Fibroblast of skin of right biceps (primary cell): ENCODE results near the gene LAMP1.
"Not testable (repeated sequence)": the region's sequence is repeated elsewhere in the genome, so short reads cannot be mapped to it uniquely, and the experiment has no call there.

Experiments
- DNase-seq: peaks from one replicate; pipeline ENCODE4 v3.0.0-alpha.2; 2013

The LAMP1 gene

DNA sequence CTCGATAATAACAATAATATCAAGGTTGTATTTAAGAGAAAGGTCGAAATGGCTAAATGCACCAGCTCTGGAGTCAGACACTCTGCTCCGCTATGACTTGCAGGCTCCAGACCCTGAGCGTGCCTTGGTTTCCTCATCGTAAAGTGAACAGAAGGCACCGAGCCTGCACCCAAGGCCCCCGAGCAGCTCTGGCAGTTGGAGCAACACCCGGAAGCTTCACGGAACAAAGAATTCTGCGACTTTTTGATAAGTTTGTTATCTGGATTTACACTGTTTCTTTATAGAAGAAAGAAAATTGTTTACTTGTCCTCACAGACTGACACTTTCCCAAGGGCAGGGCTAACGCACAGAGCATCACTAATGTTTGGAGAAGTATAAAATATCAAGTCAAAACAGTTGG is 62.5 kb downstream of the LAMP1 start:
- DNase-seq: no peak

DNA sequence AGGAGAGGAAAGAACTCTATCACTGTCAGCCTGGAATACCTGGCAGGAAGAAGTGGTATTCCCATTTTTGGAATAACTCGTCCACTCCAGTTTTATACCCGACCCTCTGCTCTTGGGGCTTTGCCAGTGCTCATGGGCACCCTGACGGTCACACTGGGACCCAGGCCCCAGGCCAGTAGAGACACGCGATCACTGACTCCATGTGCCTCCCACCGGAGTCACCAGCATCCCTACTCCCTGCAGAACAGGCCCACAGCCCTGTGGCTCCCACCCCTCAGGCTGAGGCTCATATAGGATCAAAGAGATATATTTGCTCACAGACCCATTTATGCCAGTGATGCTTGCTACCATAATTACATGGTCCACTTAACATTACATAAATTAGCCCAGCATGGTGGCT is 63.4 kb downstream of the LAMP1 start:
- no peak for DNase-seq

DNA sequence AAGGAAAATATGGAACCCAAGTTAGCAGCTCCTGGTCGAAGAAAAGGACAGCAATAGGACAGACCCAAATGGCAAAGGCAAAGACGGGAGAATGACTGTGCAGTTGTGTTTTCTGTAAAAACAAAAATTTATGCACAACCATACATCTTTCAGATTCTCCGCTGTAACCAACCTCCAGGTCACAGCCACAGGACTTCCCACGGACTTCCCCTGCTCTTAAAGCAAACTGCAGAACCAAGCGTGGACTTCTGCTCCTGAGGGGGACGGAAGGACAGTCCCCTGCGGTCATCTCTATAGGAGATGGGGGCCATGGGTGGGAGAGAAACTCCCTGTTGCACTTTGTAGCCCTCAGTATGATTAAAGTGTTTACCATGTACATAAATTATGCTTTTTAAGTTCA is 64.4 kb downstream of the LAMP1 start:
- no peak for DNase-seq

DNA sequence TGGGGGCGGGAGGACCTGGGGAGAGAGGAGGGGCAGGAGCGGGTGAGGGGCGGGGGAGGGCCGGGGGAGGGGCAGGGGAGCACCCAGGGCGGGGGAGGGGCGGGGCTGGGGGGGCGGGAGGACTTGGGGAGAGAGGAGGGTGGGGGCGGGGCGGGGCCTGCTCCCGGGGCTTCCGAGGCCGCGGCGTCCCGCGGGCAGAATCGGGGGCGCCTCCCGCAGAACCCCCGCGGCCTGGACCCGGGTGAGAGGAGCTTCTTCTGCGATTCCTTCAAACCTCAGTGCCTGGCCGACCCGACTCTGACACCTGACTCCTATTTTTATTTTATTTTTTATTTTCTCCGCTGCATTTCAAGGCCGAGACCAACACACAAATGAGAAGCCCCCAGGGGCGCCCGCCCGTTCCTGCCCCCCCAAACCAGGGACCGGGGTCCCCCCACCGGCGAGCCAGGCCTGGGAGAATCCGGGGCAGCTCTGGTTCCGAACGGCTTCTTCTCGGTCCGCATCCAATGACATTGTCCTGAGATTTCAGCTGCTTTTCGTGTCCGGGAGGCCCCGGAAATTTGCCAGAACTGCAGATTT is 67.4 kb downstream of the LAMP1 start:
- DNase-seq: no peak

DNA sequence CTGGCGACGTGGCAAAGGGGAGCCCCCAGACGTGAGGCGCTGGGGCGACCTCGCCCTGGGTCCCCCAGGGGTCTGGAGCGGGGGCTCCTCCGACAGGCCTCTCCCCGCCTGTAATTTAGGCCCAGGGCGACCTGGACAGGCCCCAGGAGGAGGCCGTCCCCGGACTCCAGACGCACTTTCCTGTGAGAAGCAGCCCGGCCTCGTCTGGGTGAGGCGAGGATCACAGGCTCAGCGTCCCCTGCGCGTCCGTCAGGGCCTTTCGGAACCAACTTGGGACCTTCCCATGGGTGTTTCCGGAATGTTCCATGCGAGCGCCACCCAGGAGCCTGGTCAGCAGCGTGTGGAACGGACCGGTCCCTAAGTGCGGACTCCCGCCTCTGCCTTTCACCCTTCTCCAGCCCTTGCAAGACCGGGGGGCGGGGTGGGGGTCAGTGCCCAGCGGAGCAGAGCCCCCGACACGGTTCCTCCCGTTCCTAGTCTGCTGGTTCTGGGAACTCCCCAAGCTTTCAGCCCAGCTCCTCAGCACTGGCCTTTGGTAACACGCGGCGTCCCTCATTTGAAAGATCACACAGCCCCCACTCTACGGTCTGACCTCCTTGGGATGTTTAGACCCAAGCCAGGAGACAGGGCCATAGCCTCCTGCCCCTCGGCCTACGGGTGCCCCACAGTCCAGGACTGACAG is 68.0 kb downstream of the LAMP1 start:
- DNase-seq: no peak

DNA sequence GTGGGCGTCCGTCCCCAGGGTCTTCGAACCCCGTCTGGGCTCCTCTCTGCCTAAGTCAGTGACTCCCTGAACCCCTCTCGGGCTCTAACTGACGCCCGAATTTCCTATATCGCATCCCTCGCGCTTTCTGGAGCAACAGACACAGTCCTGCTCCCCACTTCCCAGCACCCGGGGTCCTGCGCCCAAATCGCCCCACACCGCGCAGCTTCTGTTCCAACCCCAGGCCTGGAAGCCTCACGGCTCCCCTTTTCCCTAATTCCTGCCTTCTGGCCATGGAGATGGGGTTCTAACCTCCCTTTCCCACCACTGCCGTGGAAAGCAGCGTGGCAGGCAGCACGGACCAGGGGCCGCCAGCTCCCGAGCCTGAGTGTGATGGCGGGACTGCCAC is 68.5 kb downstream of the LAMP1 start:
- no peak for DNase-seq

DNA sequence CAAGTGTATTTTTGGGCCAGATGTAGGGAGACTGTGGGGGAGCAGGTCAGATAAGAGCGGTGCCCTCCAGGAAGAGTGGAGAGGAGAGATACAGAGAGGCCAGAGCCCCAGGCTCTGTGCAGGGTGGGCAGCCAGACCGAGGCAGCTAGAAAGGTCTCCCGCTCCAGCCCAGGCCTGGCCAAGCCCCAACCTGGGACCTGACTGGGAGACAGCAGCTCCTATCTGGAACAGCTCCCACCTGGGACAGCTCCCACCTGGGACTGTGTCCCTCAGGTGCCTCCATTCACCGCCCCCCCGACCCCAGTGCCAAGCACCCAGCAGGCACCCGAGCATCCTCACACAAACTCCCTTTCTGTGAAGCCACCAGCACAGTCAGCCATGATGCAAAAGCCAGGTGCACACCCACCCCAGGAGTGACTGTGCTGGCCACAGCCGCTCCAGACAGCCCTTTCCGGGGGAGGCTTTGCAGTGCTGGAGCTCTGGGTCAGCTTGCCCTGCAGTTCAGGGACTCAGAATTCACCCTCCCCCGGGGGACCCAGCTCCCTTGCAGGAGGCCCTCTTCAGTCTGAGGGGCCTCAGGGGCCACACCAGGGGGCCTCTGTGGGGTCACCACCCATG is 69.0 kb downstream of the LAMP1 start:
- no peak for DNase-seq

DNA sequence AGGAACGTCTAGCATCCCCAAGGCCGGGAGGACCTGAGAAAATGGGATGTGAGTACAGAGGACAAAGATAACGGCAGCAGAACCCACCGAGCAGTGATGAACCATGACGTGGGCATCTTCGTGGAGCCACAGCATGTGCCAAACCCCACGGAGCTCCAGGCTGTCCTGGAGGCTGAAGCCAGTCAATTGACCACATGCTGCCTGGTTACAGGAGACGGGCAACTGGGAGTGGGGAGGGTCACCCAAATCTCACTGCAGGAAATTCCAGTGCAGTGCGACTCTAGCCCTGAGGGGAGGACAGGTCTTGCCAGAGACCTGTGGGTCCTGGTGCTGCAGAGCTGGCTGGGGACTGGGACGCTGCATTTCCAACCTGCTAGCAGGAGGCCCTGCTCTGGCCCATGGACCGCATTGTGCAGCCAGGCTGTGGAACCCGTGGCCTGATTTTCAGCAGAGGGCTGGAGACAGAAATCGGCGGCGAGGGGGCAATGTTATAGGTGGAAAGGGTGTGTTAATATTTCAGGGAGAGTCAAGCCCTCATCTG is 70.1 kb downstream of the LAMP1 start:
- no peak for DNase-seq

DNA sequence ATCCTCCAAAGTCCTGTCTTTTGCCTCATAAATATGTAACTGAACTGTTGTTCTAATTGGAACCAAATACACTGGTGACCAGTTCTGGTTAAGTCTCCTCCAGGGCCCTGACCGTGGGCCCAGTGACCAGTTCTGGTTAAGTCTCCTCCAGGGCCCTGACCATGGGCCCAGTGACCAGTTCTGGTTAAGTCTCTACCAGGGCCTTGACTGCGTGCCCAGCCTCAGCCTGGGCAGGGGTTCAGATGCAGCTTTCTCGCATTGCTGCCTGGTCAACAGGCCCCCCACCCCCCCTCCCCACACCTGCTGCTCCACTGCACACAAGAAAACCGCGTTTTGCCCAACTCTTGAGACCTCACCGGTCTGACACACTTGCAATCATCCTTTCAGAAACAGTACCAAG is 70.7 kb downstream of the LAMP1 start:
- no peak for DNase-seq

DNA sequence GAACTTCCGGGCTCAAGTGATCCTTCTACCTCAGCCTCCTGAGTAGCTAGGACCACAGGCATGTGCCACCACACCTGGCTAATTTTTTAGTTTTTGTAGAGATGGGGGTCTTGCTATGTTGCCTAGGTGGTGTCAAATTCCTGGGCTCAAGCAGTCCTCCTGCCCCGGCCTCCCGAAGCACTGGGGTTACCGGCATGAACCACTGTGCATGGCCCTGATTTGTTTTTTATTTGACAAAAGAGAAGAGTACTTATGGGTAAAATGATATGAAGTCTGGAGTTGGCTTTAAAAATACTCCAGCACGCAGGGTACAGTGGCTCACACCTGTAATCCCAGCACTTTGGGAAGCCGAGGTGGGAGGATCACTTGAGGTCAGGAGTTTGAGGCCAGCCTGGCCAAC is 71.3 kb downstream of the LAMP1 start:
- DNase-seq: not testable (repeated sequence)

DNA sequence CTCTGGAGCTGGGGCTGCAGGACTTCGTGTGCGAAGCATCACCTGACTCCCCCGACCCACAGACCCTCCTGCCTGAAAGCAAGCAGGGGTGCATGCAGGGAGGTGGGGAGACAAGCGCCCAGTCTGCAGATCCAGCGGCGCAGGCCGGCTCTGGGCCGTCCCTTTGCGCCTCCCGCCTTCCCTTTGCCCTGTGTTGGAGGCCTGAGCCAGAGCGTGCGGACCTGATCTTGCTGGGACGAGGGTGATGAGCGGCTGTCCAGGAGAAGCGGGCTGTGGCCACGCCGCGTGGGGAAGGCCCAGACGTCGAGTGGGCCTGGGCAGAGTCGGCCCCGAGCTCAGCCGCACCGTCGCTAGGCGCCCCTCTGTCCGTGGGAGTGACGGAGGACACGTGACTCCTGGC is 72.2 kb downstream of the LAMP1 start:
- no peak for DNase-seq

DNA sequence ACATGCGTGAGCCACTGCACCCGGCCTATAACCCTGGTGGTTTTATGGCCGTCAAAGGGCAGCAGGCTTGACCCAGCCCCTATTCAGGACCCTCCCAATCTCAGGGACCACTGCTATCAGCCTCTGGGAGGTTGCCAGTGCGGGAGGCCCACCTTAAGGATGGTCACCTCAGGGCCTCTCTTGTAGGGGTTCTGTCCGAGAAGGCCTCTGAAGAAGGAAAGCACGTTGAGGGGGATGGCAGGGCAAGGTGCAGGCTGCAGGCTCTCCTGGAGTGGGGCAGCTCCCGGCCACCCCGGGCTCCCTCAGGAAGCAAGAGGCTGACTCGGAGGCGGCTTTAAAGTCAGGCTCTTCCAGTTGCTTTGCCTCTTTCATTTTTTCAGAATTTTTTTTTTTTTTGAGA is 72.8 kb downstream of the LAMP1 start:
- no peak for DNase-seq

DNA sequence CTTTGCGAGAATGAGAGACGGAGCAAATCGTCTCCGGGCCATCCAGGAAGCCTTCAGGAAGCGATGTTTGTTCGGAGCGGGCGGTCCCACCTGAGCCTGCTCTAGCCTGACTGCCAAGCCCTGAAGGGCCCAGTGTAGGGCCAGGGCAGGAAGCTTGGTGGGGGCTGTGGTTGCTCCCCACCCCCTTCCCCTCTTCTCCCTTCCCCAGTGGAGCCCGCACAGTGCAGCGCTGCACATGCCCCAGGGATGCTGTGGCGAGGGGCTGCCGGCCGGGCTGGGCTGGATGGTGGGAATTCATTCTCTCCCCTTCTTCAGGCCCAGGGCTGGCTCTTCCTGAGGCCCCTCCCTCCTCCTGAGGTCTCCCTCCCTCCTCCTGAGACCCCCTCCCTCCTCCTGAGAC is 74.0 kb downstream of the LAMP1 start:
- DNase-seq: no peak

DNA sequence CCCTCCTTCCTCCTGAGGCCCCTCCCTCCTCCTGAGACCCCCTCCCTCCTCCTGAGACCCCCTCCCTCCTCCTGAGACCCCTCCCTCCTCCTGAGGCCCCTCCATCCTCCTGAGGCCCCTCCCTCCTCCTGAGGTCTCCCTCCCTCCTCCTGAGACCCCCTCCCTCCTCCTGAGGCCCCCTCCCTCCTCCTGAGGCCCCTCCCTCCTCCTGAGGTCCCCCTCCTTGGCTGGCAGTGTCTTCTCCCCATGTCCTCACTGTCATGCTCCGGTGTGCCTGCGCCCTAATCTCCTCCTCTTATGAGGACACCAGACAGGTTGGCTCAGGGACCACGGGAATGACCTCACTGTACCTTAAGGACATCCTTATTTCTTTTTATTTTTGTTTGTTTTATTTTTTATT is 74.7 kb downstream of the LAMP1 start:
- DNase-seq: not testable (repeated sequence)
